Measurements from ENCODE around the gene STXBP3. TPM values are rescaled to one million over a fixed set of nuclear protein-coding genes. Genes with fewer than 3 reads are reported as not detected.
A peak's percentile ranks its signal among the peaks of the same experiment; 100 is the strongest.

The STXBP3 gene
- total RNA-seq, 1 donor, result 78.7 TPM

DNA sequence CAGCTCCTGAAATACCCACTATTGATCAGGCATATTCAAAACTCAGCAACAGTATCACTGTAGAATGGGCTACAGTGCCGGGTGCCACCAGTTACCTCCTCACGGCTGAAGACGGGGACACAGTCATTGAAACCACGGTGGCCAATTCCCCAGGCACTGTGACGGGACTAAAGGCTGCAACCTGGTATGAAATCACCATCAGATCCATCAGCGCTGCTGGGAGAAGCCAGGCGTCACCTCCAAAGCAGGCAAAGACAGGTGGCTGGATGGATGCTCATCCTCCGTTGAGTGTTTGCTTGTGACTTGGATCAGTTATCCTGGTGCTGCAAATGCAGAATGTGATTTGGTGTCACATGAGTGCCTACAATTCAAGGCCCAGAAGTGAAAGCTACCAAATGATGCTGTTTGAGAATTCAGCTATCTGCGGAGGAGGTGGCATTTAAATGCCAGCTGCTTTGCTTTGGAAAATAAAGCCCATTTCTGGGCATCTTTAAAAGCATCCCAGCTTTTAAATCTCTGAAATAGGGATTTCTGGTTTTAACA, 28.6 kb upstream of the STXBP3 start:
- TF ChIP-seq, protein P1, sequence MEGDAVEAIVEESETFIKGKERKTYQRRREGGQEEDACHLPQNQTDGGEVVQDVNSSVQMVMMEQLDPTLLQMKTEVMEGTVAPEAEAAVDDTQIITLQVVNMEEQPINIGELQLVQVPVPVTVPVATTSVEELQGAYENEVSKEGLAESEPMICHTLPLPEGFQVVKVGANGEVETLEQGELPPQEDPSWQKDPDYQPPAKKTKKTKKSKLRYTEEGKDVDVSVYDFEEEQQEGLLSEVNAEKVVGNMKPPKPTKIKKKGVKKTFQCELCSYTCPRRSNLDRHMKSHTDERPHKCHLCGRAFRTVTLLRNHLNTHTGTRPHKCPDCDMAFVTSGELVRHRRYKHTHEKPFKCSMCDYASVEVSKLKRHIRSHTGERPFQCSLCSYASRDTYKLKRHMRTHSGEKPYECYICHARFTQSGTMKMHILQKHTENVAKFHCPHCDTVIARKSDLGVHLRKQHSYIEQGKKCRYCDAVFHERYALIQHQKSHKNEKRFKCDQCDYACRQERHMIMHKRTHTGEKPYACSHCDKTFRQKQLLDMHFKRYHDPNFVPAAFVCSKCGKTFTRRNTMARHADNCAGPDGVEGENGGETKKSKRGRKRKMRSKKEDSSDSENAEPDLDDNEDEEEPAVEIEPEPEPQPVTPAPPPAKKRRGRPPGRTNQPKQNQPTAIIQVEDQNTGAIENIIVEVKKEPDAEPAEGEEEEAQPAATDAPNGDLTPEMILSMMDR (IDR thresholded peaks at IDR 0.05; ENCODE audit: insufficient read depth, low read length), result no peak
- H3K4me3 ChIP-seq (ENCODE audit: low read depth, low read length), result no peak overlapping the region
- no peak for DNase-seq (ENCODE audit: low read depth)

- DNase-seq (ENCODE audit: low read depth), result no peak
- H3K4me3 ChIP-seq (ENCODE audit: low read depth, low read length), result no peak overlapping the region
- TF ChIP-seq, protein P1 (IDR thresholded peaks at IDR 0.05; ENCODE audit: insufficient read depth, low read length), result no peak
These were observed 27.4 kb upstream of the STXBP3 start for GRCh38 chr1:108718927-108719655.

- DNase-seq (ENCODE audit: low read depth), result peak; percentile 90
- H3K4me3 ChIP-seq (ENCODE audit: low read depth, low read length), result no peak overlapping the region
- TF ChIP-seq, protein P1 (IDR thresholded peaks at IDR 0.05; ENCODE audit: insufficient read depth, low read length), result no peak
These were observed 26.6 kb upstream of the STXBP3 start for GRCh38 chr1:108719656-108720435.

DNA sequence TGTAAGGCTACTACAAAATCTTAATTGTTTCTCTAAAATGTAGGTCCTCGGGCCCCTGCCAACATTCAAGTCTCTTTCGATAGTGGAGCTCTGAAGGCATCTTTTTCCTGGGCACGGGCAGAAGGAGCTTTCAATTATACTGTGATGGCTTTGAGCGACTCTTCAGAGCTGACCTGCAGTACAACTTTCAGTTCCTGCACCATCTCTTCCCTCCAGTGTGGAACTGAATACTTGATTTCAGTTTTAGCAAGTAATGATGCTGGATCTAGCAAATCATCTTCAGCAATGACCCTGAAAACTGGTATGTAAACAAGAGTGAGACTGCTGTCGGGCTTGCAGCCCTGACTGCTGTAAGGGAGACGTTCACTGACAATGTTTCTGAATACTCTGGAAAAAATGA, 24.2 kb upstream of the STXBP3 start:
- no peak for DNase-seq (ENCODE audit: low read depth)
- TF ChIP-seq, protein P1 (IDR thresholded peaks at IDR 0.05; ENCODE audit: insufficient read depth, low read length), result no peak
- H3K4me3 ChIP-seq (ENCODE audit: low read depth, low read length), result no peak overlapping the region

GRCh38 chr1:108725906-108726305, 20.6 kb upstream of the STXBP3 start:
- no peak overlapping the region for H3K4me3 ChIP-seq (ENCODE audit: low read depth, low read length)
- TF ChIP-seq, protein P1 (IDR thresholded peaks at IDR 0.05; ENCODE audit: insufficient read depth, low read length), result no peak
- DNase-seq (ENCODE audit: low read depth), result no peak

- DNase-seq (ENCODE audit: low read depth), result no peak
- H3K4me3 ChIP-seq (ENCODE audit: low read depth, low read length), result no peak overlapping the region
- TF ChIP-seq, protein P1 (IDR thresholded peaks at IDR 0.05; ENCODE audit: insufficient read depth, low read length), result no peak
These were observed 18.0 kb upstream of the STXBP3 start for GRCh38 chr1:108728327-108728923.
